HEK293 (cell line): Measurements from ENCODE around the gene EDEM2.

Source experiments
- KLF8 ChIP-seq: fragments of 450-650 bp; formaldehyde crosslinking; IDR thresholded peaks from 2 replicates; pipeline ENCODE4 v1.5.1; 2016; ENCODE audit warnings: missing biosample characterization, missing genetic modification characterization
- PRDM1 ChIP-seq: fragments of 450-650 bp; formaldehyde crosslinking; IDR thresholded peaks from 2 replicates; pipeline ENCODE4; 2016; ENCODE audit warnings: missing biosample characterization, missing genetic modification characterization
- WT1 ChIP-seq: fragments of 450-650 bp; formaldehyde crosslinking; IDR thresholded peaks from 2 replicates; pipeline ENCODE4 v1.5.1; 2016; ENCODE audit warnings: missing biosample characterization, missing genetic modification characterization
- ZBTB21 ChIP-seq: fragments of 450-650 bp; formaldehyde crosslinking; IDR thresholded peaks from 2 replicates; pipeline ENCODE4 v1.5.1; 2017; ENCODE audit warnings: missing biosample characterization, missing genetic modification characterization
- ZNF114 ChIP-seq: fragments of 450-650 bp; formaldehyde crosslinking; IDR thresholded peaks from 2 replicates; pipeline ENCODE4 v1.5.0; 2017; ENCODE audit warnings: missing biosample characterization, missing genetic modification characterization
- ZNF133 ChIP-seq: fragments of 450-650 bp; formaldehyde crosslinking; IDR thresholded peaks from 2 replicates; pipeline ENCODE4 v1.5.1; 2016; ENCODE audit warnings: missing biosample characterization, missing genetic modification characterization
- ZNF169 ChIP-seq: fragments of 450-650 bp; formaldehyde crosslinking; IDR thresholded peaks from 2 replicates; pipeline ENCODE4 v1.5.1; 2016; ENCODE audit warnings: missing biosample characterization, missing genetic modification characterization
- ZNF223 ChIP-seq: fragments of 450-650 bp; formaldehyde crosslinking; IDR thresholded peaks from 2 replicates; pipeline ENCODE4 v1.5.1; 2016; ENCODE audit warnings: missing biosample characterization, missing genetic modification characterization
- ZNF366 ChIP-seq: fragments of 450-650 bp; formaldehyde crosslinking; conservative IDR thresholded peaks from 2 replicates; pipeline ENCODE4 v1.5.1; 2016; ENCODE audit warnings: missing biosample characterization, missing genetic modification characterization
- ZNF416 ChIP-seq: fragments of 450-650 bp; formaldehyde crosslinking; IDR thresholded peaks from 2 replicates; pipeline ENCODE4 v1.5.1; 2016; ENCODE audit warnings: missing biosample characterization, missing genetic modification characterization
- ZNF449 ChIP-seq: fragments of 450-650 bp; formaldehyde crosslinking; IDR thresholded peaks from 2 replicates; pipeline ENCODE4 v1.5.1; 2017; ENCODE audit warnings: missing biosample characterization, mild to moderate bottlenecking, missing genetic modification characterization, moderate library complexity
- ZNF549 ChIP-seq: fragments of 450-650 bp; IDR thresholded peaks from 2 replicates; pipeline ENCODE4 v1.5.1; 2018; ENCODE audit warnings: missing biosample characterization, missing genetic modification characterization, mild to moderate bottlenecking, inconsistent platforms, moderate library complexity
- ZNF555 ChIP-seq: fragments of 450-650 bp; formaldehyde crosslinking; conservative IDR thresholded peaks from 2 replicates; pipeline ENCODE4 v1.5.1; 2017; ENCODE audit warnings: missing biosample characterization, mild to moderate bottlenecking, missing genetic modification characterization, inconsistent platforms
- ZNF560 ChIP-seq: fragments of 450-650 bp; formaldehyde crosslinking; IDR thresholded peaks from 2 replicates; pipeline ENCODE4 v1.5.1; 2017; ENCODE audit warnings: missing biosample characterization, missing genetic modification characterization, borderline replicate concordance
- ZNF624 ChIP-seq: fragments of 450-650 bp; formaldehyde crosslinking; IDR thresholded peaks from 2 replicates; pipeline ENCODE4 v1.5.1; 2017; ENCODE audit warnings: missing biosample characterization, missing genetic modification characterization
- ZNF677 ChIP-seq: fragments of 450-650 bp; IDR thresholded peaks from 2 replicates; pipeline ENCODE4 v1.5.0; 2018; ENCODE audit warnings: missing biosample characterization, mild to moderate bottlenecking, missing genetic modification characterization, moderate library complexity
- ZNF777 ChIP-seq: fragments of 450-650 bp; formaldehyde crosslinking; IDR thresholded peaks from 2 replicates; pipeline ENCODE4 v1.5.1; 2017; ENCODE audit warnings: missing biosample characterization, missing genetic modification characterization, borderline replicate concordance
- ZSCAN16 ChIP-seq: fragments of 450-650 bp; formaldehyde crosslinking; IDR thresholded peaks from 2 replicates; pipeline ENCODE4 v1.5.1; 2016; ENCODE audit warnings: missing biosample characterization, missing genetic modification characterization
- TF ChIP-seq, protein P1 (sequence below): fragments of 450-650 bp; formaldehyde crosslinking; IDR thresholded peaks from 2 replicates; pipeline ENCODE4 v1.5.1; 2016; ENCODE audit warnings: missing biosample characterization, missing genetic modification characterization, borderline replicate concordance
- TF ChIP-seq, protein P2 (sequence below): fragments of 450-650 bp; formaldehyde crosslinking; IDR thresholded peaks from 2 replicates; pipeline ENCODE4 v1.5.0; 2017; ENCODE audit warnings: missing biosample characterization, missing genetic modification characterization, borderline replicate concordance
- TF ChIP-seq, protein P3 (sequence below): fragments of 450-650 bp; formaldehyde crosslinking; IDR thresholded peaks from 2 replicates; pipeline ENCODE4 v1.5.1; 2016; ENCODE audit warnings: missing biosample characterization, missing genetic modification characterization, borderline replicate concordance
- TF ChIP-seq, protein P4 (sequence below): fragments of 450-650 bp; formaldehyde crosslinking; IDR thresholded peaks from 2 replicates; pipeline ENCODE4 v1.5.1; 2016; ENCODE audit warnings: missing biosample characterization, missing genetic modification characterization
- TF ChIP-seq, protein P5 (sequence below): fragments of 450-650 bp; formaldehyde crosslinking; IDR thresholded peaks from 2 replicates; pipeline ENCODE4 v1.5.1; 2016; ENCODE audit warnings: missing biosample characterization, missing genetic modification characterization, low read depth
- TF ChIP-seq, protein P6 (sequence below): fragments of 450-650 bp; formaldehyde crosslinking; conservative IDR thresholded peaks from 2 replicates; pipeline ENCODE4 v1.5.1; 2016; ENCODE audit warnings: low read depth, missing biosample characterization, missing genetic modification characterization

EDEM2 gene

DNA sequence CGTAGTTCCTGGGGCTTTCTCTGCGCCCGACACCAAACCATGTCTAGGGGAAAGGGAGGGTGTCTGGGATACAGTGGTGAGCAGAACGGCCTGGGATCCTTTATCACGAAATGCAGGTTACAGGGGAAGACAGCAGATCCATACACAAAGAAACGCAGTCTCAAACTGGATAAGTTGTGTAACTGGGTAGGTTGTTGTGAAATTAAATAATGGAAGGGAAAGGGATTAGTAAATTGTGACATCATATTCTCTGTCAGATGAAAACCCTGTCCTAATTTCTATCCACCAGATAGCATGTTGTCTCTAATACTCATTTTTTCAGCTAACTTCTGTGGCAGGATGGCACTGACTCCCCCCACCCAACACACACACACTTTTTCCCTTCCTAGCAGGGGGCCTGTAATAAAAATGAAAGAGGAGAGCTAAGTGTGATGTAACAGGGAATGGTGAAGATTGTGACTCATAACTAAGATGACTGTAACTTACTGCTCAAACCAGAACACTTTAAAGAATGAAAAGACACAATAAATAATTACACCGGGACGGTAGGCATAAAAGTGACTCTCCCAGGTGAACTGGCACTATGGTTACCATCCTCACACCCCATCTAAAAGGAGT lies 53.8 kb downstream of the EDEM2 start (continued):
- TF ChIP-seq, protein P1, sequence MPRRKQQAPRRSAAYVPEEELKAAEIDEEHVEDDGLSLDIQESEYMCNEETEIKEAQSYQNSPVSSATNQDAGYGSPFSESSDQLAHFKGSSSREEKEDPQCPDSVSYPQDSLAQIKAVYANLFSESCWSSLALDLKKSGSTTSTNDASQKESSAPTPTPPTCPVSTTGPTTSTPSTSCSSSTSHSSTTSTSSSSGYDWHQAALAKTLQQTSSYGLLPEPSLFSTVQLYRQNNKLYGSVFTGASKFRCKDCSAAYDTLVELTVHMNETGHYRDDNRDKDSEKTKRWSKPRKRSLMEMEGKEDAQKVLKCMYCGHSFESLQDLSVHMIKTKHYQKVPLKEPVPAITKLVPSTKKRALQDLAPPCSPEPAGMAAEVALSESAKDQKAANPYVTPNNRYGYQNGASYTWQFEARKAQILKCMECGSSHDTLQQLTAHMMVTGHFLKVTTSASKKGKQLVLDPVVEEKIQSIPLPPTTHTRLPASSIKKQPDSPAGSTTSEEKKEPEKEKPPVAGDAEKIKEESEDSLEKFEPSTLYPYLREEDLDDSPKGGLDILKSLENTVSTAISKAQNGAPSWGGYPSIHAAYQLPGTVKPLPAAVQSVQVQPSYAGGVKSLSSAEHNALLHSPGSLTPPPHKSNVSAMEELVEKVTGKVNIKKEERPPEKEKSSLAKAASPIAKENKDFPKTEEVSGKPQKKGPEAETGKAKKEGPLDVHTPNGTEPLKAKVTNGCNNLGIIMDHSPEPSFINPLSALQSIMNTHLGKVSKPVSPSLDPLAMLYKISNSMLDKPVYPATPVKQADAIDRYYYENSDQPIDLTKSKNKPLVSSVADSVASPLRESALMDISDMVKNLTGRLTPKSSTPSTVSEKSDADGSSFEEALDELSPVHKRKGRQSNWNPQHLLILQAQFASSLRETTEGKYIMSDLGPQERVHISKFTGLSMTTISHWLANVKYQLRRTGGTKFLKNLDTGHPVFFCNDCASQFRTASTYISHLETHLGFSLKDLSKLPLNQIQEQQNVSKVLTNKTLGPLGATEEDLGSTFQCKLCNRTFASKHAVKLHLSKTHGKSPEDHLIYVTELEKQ (tag by site-specific recombination): peak; percentile 56; the same call in 1 of the 2 replicates
- TF ChIP-seq ZNF449 (tag by site-specific recombination) (no peak), ZNF133 (tag by site-specific recombination) (no peak), ZNF555 (tag by site-specific recombination) (no peak), ZNF366 (tag by site-specific recombination) (peak; percentile 69), ZBTB21 (tag by site-specific recombination) (peak; percentile 84), ZNF677 (tag by site-specific recombination) (no peak), ZNF777 (no peak), PRDM1 (tag by site-specific recombination) (peak; percentile 77), ZNF114 (tag by site-specific recombination) (no peak), ZSCAN16 (tag by site-specific recombination) (no peak), ZNF549 (tag by site-specific recombination) (no peak), ZNF560 (tag by site-specific recombination) (no peak), KLF8 (tag by site-specific recombination) (peak; percentile 38; the same call in 1 of the 2 replicates), ZNF416 (tag by site-specific recombination) (no peak), WT1 (tag by site-specific recombination) (no peak; the same call in 1 of the 2 replicates), ZNF624 (no peak), ZNF223 (tag by site-specific recombination) (no peak), ZNF169 (no peak)
- TF ChIP-seq, protein P2, sequence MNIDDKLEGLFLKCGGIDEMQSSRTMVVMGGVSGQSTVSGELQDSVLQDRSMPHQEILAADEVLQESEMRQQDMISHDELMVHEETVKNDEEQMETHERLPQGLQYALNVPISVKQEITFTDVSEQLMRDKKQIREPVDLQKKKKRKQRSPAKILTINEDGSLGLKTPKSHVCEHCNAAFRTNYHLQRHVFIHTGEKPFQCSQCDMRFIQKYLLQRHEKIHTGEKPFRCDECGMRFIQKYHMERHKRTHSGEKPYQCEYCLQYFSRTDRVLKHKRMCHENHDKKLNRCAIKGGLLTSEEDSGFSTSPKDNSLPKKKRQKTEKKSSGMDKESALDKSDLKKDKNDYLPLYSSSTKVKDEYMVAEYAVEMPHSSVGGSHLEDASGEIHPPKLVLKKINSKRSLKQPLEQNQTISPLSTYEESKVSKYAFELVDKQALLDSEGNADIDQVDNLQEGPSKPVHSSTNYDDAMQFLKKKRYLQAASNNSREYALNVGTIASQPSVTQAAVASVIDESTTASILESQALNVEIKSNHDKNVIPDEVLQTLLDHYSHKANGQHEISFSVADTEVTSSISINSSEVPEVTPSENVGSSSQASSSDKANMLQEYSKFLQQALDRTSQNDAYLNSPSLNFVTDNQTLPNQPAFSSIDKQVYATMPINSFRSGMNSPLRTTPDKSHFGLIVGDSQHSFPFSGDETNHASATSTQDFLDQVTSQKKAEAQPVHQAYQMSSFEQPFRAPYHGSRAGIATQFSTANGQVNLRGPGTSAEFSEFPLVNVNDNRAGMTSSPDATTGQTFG (tag by site-specific recombination): no peak
- TF ChIP-seq, protein P3, sequence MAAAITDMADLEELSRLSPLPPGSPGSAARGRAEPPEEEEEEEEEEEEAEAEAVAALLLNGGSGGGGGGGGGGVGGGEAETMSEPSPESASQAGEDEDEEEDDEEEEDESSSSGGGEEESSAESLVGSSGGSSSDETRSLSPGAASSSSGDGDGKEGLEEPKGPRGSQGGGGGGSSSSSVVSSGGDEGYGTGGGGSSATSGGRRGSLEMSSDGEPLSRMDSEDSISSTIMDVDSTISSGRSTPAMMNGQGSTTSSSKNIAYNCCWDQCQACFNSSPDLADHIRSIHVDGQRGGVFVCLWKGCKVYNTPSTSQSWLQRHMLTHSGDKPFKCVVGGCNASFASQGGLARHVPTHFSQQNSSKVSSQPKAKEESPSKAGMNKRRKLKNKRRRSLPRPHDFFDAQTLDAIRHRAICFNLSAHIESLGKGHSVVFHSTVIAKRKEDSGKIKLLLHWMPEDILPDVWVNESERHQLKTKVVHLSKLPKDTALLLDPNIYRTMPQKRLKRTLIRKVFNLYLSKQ (tag by site-specific recombination): no peak
- TF ChIP-seq, protein P4, sequence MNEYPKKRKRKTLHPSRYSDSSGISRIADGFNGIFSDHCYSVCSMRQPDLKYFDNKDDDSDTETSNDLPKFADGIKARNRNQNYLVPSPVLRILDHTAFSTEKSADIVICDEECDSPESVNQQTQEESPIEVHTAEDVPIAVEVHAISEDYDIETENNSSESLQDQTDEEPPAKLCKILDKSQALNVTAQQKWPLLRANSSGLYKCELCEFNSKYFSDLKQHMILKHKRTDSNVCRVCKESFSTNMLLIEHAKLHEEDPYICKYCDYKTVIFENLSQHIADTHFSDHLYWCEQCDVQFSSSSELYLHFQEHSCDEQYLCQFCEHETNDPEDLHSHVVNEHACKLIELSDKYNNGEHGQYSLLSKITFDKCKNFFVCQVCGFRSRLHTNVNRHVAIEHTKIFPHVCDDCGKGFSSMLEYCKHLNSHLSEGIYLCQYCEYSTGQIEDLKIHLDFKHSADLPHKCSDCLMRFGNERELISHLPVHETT (tag by site-specific recombination): peak; percentile 43; the same call in 1 of the 2 replicates
- TF ChIP-seq, protein P5, sequence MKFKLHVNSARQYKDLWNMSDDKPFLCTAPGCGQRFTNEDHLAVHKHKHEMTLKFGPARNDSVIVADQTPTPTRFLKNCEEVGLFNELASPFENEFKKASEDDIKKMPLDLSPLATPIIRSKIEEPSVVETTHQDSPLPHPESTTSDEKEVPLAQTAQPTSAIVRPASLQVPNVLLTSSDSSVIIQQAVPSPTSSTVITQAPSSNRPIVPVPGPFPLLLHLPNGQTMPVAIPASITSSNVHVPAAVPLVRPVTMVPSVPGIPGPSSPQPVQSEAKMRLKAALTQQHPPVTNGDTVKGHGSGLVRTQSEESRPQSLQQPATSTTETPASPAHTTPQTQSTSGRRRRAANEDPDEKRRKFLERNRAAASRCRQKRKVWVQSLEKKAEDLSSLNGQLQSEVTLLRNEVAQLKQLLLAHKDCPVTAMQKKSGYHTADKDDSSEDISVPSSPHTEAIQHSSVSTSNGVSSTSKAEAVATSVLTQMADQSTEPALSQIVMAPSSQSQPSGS (tag by site-specific recombination): peak; percentile 80
- TF ChIP-seq, protein P6, sequence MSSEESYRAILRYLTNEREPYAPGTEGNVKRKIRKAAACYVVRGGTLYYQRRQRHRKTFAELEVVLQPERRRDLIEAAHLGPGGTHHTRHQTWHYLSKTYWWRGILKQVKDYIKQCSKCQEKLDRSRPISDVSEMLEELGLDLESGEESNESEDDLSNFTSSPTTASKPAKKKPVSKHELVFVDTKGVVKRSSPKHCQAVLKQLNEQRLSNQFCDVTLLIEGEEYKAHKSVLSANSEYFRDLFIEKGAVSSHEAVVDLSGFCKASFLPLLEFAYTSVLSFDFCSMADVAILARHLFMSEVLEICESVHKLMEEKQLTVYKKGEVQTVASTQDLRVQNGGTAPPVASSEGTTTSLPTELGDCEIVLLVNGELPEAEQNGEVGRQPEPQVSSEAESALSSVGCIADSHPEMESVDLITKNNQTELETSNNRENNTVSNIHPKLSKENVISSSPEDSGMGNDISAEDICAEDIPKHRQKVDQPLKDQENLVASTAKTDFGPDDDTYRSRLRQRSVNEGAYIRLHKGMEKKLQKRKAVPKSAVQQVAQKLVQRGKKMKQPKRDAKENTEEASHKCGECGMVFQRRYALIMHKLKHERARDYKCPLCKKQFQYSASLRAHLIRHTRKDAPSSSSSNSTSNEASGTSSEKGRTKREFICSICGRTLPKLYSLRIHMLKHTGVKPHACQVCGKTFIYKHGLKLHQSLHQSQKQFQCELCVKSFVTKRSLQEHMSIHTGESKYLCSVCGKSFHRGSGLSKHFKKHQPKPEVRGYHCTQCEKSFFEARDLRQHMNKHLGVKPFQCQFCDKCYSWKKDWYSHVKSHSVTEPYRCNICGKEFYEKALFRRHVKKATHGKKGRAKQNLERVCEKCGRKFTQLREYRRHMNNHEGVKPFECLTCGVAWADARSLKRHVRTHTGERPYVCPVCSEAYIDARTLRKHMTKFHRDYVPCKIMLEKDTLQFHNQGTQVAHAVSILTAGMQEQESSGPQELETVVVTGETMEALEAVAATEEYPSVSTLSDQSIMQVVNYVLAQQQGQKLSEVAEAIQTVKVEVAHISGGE (tag by site-specific recombination): no peak; the same call in 1 of the 2 replicates
